Activated CD4-positive, CD25-positive, alpha-beta regulatory T cell (primary cell): ENCODE measurements around the gene TMEM18.

ENCODE experiments used
- DNase-seq, 4 experiments: peaks; one replicate each; lab custom pipeline; 2025; lab: John Stamatoyannopoulos, UW

TMEM18 gene

DNA sequence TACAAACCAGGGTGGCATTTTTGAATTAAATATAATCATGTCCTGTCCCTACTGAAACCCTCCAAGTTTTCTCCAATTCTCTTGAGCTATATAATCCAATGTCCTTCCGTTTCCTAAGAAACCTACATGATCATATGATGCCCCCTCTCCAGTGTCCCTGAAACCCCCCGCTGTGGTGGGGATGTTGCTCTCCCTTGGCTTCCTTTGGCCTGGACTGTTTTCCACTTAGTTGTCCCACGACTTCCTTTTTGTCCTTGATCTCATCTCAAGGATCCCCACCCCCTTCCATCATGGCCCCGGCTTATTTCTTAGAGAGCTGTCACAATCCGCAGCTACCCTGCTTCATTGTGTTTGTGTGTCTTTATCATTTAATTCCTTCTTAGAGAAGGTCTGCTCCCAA is 43.8 kb downstream of the TMEM18 start:
- DNase-seq = no peak

DNA sequence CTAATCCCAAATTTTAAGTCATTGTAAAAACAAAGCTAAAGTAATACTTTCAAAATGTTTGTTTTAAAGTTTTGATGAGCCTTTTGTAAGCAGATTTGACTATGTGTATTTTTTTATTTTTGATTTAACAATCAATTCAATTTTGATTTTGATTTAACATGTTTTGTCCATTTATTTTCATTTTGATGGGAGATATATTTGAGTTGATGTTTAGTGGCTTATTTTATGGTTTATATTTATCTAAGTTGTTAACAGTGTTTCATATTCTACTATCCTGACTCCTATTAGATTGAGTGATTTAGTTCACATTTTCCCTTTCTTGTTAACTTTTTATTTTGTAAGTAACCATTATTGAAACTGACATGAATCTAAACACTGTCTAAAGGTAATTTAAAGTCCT is 44.7 kb downstream of the TMEM18 start:
- no peak for DNase-seq

DNA sequence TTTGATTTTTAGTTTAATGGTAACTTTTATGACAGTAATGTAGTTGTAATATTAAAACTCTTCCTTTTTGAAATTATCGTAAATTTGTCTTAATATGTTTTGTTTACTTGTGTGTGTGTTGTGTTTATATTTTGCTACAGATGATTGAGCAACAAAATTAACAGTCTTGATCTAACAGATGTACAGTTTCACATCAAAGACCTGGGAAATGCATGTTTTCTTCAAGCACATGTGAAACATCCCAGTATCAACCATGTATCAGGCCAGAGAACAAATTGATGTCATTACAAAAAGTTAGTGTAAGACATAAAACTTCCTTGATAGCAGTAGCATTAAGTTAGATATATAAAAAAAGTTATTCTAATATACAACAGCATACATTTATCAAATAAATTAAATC is 45.5 kb downstream of the TMEM18 start:
- no peak for DNase-seq

DNA sequence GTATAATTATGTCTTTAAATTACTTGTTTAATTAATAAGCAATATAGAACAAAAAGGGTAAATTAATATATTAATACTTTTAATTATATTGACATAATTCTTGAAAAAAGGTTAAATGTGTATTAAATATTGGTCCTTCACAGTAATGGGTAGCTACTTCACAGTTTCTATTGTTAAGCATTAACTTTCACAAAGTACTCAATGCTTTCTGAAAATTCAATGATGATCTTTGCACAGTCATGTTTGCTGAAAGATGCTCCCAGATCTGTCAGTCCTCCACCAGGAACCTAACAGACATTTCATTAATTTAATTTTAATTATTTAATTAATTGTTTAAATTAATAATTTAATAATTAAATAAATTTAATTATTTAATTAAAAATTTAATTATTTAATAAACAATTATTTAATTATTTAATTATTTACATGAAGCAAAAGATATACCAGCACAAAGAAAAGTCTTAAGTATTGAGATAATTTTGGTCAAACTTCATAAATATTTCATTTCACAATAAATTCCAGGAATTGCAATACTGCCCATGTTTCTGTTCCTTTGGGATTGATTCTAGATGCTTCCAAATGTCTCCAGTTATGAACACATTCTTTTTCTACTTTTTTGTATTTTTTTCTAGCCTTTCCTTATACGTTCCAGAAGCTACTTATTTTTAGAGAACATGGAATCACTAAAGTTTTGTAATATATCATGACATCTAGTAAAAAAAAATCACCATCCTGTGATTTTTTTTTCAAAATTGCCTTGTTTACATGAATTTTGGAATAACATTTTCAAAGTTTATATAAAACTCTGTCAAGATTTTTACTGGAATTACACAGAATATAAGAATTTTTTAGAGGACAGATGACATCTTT is 46.5 kb downstream of the TMEM18 start:
- no peak for DNase-seq

DNA sequence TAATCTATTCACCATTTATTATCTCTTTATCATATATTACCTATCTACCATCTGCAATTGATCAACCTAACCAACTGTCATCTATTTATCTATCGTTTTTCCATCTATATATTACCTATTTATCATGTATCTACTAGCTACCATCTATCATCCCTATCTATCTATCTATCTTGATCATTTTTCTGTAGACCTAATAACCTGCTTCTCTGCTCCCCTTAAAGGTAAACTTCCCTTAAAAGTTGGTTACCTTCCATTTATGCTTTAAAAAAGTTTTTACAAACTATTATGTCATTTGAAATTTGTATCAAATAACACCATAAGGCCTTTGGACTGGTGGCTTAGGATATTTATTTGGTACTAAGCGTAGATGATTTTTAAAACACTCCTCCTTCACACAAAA is 47.2 kb downstream of the TMEM18 start:
- DNase-seq = no peak

DNA sequence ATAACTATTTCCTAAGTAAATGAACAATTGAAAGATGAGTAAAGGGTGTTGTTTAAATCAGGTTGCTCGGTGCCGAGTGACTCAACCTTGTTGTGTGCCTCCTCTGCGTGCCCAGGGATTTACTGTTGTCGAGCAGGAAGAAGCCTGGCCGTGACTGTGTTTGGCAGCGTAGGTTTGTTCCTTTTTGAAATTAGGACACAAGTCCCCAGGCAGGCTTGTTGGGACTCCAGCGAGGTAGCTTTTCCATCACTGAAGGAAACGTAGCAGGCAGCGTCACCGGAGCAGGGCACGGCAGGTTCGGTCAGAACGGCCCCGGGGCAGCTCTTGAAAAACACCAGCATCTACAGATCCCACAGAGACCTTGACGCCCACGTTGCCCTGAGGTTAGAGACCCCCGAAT is 48.6 kb downstream of the TMEM18 start:
- no peak for DNase-seq

DNA sequence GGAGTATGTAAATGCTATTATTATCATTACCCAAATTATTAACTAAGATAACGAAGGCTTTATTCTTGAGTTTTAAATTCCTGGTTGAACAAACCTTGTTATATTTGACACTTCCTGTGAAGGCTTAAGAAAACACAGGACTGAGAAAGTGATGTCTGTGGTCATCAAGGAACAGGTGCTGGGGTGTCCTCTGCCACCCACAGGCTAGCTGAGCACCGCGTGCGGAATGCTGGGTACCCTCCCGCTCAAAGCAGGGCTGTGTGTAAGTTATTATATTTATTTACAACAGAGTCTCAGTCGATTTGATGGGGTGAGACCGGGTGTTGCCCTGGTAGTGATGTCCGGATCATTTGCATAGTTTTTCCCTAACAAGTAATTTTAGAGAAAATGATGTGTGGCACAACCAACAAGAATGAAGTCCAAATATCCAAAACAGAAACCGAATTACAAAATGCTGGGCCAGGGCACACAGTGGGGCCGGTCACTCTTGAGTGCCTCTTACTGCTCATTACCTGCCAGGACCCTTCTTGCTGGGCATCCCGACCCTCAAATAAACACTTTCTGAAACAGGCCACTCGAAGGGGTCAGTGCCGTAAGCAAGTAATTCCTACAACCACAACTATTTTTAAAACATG is 49.2 kb downstream of the TMEM18 start:
- DNase-seq = no peak

DNA sequence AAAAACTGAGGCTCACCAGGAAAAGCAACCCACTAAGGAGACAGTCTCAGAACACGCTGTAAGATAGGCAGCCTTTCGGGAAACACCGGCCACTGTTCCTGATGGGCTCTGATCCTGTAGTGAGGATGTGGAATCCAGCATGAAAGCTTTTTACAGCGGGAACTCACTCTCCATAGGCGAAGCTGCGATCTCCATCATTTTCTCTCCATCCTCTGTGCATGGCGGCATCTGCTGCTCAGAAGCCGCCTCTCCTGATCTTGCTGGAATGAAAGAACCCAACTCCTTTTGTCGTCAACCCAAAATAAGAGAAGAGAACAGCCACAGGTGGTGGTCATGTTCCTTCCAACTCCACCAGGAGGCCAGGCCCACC is 49.9 kb downstream of the TMEM18 start:
- DNase-seq = no peak

DNA sequence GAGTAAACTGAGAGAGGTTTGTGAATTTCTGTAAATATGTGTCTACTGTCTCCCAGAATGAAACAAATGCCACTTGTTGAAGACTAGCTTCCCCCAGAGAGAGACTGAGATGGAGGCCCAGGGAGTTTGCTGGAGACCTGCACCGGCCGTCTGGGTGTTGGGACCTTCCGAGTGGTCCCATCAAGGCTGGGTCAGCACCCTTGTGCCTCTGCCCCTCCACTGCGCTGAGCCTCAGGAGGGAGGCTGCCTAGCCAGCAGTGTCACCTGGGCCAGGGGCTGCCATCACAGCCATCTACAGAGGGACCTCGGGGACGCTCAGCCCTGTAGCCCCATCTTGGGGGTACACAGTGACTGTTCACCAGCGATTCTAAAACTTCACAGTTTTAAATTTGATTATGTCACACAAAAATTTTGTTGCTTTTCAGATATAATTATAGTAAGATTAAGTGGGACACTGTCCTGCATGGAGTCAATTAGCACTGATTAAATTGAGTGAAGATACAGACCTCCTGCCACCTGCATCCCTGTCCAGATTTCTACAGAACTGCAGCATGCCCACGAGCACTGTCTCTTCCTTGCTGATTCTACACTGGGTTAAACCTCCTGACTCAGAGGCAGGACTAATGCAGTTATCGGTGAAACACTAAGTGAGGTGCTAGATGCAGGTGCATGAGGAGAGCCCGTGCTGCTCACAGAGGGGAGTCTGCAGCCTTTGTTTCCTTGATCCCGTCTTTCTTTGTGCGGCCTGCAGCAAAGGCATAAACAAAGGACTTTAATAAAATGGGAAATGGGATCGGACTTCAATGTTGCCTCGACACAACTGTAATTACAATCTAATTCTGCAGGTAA is 50.5 kb downstream of the TMEM18 start:
- no peak for DNase-seq

DNA sequence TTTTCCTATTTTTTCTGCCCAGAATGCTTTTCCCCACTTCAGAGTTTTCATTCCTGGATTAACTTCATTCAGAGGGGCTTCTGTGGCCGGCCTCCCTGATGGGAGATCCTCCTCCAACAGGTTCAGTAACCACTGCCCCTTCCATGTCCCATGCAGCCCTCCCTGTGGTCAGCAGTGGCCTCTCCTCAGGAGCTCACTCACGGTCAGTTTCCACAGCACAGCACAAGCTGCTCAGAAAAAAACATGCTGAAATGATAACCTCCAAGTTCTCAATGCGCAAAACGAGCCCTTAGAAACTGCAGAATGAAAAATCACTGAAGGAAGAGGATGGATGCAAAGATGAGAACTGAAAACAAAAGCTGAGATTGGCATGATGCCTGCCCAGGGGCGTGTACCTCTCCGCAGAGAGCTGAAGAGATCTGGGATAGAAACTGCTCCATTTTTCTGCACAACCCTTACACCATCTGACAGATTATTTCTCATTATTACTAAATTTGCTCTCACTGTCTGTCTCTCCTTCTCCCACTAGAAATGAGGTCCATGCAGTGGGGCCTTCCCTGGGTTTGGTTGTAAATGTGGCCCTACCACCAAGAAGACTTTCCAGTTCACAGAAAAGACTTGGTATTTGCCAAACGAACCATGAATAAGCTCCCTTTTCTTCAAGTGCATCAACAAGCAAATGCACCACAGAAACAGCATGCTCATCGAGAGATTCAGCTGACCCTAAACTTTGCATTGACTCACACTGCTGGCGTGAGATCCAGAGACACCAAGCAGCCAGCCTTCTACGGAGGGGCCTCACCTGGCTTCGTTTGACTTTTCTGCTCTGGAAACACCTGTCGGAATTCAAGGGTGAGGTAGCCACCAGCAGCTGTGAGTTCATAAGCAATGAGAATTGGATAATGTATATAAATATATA is 51.5 kb downstream of the TMEM18 start:
- no peak for DNase-seq

DNA sequence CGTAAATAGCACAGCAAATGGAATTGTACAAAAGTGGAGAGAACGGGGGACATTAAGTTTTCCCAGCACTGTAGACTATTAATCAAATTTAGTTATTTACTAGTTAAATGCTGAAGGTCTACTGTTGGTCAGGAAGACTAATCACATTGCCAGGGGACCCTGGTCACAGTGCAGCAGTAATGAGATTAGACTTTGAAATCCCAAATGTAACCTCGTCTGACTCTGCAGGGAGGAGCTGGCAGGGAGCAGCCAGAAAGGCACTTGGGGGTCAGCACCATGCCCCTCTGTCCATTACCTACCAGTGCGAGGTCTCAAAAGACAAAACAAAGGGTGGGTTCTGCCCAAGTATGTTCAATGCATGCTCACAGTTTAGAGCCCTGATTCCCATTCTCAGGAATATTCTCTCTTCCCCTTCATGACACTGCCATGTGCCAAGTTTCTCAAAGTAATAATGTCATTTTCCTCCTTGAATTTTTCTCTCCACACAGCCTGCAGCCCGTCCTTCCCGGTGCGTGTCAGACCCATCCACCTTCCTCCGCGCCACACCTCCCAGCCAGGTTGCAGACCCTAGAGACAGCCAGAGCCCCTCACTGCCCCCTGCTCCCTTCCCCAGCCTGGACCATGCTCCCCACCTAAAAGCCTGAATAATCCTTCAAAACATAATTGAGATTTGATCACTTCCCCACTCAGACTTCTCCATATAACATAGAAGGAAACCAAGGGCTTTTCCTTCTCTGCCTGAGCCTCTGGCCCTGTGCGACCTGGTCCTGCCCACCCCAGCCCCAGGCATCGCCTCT is 52.5 kb downstream of the TMEM18 start:
- no peak for DNase-seq

DNA sequence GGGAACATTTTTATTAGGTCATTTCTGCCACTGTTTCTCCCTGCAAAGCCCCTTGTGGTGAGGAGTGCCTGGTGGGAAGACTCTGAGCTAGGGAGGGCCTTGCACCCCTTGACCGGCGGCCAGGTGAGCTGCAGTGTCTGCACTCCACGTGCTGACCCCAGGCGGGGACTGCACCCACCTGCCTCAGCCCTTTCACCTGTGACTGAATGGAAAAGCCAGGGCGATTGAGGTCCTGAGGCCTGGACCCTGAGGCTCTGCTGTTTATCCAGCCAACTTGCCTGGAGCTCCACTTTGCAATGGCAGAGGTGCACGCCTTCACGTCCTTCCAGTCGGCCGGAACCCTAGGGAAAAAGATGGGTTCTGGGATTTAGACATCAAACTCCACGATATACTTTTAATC is 53.1 kb downstream of the TMEM18 start:
- DNase-seq = no peak

DNA sequence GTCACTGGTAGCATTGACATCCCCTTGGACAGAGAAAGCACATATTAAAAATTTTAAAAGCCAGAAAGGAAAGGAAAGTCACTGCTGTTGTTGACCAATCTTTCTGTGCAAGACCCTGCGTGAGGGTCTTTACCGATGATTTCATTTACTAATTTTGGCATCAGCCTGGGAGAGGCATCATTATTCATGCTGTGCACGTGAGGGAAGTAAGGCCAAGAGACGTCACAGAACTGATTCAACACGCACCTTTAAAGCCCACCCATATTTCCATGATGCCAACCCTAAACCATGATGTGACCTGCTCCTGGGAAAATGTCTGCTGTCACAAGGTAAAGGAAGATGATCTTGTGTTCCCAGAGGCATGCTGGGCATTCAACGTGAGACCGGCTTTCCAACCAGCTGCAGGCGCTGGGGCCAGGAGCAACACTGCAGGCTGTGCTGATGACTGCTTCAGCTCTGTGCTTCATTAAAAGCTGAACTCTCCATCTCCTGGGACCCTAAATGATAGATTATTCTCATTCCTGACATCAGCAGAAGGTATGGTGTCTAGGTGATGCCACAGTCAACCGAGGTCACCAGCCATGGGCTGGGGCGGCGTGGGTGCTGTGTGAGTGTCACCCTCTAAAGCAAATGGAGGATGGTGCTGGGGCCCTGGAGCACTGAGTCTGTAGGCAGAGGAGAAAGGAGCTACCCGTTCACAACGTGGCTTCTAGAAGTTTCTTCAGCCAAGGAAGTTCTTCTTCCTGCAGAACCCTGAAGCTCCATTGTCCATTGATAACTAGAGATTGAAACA is 53.9 kb downstream of the TMEM18 start:
- no peak for DNase-seq

DNA sequence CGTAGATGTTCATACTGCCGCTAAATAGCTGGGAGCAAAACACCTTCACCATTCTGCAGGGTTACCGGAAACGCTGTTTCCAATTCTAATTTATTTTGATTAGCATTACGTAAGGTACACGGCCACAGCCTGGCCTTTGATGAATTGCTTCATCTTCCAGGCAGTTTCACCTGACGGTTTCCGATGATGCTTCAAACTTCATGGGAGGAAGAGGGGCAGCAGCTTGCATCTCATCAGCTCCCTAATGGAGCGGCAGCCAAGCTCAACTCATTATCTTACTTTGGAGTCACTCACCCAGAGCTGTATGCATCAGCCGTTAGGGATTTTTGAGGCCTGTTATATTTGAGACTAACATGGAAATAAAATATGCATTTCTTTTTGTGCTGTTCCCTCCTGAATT is 54.8 kb downstream of the TMEM18 start:
- no peak for DNase-seq

DNA sequence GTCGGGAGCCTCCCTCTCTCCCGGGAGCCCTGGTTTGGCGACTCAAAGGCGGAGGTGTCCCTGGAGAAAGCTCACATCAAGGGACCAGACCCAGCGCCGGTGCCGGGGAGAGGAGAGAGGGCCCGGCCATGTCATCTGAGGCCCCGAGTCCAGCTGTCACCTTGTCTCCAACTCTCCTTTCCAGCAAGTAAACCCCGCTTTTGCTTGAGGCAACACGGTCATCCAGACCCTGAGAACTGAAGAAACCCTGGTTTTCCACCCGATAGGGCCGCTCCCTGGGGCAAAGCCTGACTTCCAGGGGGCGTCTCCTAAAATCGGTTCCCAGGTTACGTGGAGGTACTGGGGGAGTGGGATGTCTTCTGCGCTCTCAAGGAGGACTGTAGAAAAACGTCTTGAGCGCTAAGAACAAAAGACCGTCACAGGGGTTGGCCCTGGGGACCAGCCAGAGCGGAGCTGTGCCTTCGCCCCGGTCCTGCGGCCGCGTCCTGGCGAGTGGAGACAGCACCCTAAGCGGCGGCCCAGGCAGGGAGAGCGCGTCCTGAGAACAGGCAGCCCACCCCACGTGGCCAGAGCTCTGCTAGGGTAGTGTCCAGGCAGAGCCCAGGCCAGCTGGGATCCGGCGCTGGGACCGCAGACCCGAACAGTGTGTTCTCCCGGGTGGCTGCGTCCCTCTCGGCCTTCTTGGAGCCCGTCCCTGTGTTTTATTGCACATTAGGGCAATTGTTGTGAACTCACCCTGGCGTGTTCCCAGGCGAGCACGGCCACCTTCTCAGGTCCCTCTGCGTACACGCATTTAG is 55.7 kb downstream of the TMEM18 start:
- no peak for DNase-seq

DNA sequence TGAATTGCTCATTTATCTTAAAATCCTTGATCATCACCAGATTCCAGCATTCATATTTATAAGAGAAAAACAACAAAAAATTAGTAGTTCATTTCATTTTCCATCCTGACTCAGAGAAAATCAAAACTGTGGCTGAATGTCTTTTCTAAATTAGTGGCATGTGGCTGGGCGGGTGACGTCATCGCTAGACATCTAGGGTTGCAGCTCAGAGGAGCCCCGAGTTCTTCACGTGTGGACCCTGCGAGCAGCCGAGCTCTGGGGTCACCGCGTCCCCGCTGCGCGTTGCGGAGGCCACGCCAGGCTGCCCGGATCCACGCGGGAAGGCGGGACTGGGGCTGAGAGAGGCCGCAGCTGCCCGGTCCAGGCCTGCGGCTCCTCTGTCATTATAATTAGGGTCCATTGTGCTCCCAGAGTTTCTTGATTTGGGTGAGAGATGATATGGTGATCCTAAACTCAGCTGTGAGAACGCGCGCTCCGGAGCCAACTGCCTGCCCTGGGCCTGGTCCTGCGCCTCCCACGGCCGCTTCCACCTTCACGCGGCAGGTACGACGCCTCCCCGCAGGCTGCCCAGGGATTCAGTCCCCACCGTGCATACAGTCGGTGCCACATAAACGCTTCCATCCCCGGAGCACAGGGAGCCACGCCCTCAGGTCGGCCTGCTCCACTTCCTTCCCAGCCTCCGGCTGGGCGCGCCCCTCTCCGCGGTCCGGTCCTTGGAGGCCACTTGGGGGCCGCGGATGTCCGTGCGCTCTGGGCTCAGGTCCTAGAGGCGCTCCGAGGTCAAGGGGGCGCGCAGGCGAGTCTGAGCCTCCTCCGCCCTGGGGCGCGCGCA is 56.5 kb downstream of the TMEM18 start:
- DNase-seq = no peak

DNA sequence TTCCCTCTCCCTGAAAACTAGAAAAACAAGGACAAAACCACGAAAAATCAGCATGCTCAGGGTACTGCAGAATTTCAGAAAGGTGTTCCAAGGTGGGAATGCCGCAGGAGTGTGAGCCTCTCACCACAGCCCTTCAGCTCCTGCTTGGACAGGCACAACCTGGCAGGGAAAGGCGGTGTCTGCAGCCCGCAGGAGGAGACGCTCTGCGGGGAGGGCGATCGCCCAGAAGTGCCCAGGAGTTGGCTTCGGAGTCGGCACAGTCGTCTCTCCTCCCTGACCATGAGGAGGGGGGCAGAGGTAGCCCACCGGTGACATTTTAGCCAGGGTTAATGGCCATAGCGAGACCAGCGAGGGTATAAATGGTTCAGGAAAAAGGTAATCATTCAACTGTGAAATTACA is 57.2 kb downstream of the TMEM18 start:
- no peak for DNase-seq

DNA sequence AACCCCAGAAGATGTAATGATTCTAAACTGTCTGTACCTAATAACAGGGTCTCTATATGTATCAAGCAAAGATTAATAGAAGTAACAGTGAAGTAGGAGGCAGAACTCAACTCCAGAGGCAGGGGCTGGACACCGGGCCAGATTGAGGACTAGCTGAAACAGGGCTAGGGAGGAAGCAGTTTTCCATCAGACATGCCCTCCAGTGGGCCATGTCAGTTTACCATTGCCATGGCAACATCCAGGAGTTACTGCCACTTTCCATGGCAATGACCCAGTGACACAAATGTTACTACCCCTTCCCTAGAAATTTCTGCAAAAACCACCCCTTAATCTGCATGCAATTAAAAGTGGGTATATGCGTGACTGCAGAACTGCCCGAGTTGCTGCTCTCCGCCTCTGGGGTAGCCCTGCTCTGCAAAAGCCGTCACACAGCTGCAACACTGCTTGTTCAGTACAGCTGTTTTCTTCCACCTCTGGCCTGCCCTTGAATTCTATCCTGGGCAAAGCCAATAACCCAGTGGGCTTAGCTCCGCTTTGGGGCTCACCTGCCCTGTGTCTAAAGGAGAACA is 58.7 kb downstream of the TMEM18 start:
- DNase-seq = no peak
